PC-3 (cell line): ENCODE measurements around the gene HHATL.

Experiments
- EZH2 ChIP-seq: fragments of 300-600 bp; sonication (generic); IDR thresholded peaks from one replicate; pipeline ENCODE4 v1.6.1; 2017; ENCODE audit warnings: antibody characterized with exemption, mild to moderate bottlenecking, low read length; ENCODE audit not compliant: unreplicated experiment
- TF ChIP-seq, protein P1 (sequence below): fragments of 300-600 bp; sonication (generic); conservative IDR thresholded peaks from 2 replicates; pipeline ENCODE4 v1.5.1; 2017; ENCODE audit warnings: antibody characterized with exemption, low read depth, mild to moderate bottlenecking, low read length

DNA sequence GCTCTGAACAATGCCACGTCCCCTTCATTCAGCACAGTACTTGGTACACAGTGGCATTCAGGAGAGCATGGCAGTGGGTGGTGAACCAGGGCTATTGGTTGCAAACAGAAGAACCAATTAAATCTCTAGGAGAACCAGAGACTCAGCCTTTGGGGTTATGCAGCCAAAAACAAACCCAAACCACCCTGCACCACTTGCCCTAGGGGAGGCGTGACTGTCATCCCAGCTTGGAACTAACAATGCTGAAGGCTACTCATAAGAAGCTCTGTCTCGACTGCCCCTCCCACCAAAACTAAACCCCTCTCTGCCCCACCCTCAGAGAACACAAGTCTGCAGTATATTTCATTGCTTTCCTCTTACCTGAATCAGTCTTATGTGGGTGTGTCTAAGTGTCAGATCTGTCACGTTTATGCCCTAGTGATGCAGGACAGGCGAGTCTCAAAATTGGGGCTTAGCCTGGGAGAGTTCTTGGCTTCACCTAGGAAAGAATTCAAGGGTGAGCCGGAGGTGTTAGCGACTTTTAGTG is 32.5 kb downstream of the HHATL start:
- TF ChIP-seq, protein P1, sequence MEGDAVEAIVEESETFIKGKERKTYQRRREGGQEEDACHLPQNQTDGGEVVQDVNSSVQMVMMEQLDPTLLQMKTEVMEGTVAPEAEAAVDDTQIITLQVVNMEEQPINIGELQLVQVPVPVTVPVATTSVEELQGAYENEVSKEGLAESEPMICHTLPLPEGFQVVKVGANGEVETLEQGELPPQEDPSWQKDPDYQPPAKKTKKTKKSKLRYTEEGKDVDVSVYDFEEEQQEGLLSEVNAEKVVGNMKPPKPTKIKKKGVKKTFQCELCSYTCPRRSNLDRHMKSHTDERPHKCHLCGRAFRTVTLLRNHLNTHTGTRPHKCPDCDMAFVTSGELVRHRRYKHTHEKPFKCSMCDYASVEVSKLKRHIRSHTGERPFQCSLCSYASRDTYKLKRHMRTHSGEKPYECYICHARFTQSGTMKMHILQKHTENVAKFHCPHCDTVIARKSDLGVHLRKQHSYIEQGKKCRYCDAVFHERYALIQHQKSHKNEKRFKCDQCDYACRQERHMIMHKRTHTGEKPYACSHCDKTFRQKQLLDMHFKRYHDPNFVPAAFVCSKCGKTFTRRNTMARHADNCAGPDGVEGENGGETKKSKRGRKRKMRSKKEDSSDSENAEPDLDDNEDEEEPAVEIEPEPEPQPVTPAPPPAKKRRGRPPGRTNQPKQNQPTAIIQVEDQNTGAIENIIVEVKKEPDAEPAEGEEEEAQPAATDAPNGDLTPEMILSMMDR: no peak
- TF ChIP-seq EZH2: no peak
